SKM-1 treated with dmso at 0.1 percent for 144 hours (cell line): ENCODE results near the gene CAMK1D.
"Not testable (repeated sequence)": the region's sequence is repeated elsewhere in the genome, so short reads cannot be mapped to it uniquely, and the experiment has no call there.

Source experiments
- DNase-seq: peaks from one replicate; lab custom pipeline; 2025; ENCODE audit not compliant: unreplicated experiment; lab: John Stamatoyannopoulos, UW

Gene CAMK1D

DNA sequence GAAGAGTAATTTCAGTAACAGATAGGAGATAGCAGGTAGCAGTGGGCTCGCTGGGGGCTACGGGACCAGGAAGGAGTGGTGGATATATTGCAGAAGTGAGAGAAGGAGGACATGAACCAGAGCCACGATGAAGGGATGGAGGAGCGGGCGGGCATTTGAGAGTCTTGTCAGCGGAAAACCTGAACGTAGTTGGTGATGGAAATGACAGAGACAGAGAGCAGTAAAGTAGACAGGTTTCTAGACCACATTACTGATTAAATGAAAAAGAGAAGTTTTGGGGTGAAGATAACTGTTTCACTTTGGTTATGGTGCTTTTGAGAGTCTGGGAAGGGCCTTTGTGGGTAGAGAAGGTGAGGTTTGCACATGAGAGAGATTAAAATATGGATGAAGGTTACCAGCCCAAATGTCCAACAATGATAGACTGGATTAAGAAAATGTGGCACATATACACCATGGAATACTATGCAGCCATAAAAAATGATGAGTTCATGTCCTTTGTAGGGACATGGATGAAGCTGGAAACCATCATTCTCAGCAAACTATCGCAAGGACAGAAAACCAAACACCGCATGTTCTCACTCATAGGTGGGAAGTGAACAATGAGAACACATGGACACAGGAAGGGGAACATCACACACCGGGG is 196.9 kb downstream of the CAMK1D start:
- not testable (repeated sequence) for DNase-seq

DNA sequence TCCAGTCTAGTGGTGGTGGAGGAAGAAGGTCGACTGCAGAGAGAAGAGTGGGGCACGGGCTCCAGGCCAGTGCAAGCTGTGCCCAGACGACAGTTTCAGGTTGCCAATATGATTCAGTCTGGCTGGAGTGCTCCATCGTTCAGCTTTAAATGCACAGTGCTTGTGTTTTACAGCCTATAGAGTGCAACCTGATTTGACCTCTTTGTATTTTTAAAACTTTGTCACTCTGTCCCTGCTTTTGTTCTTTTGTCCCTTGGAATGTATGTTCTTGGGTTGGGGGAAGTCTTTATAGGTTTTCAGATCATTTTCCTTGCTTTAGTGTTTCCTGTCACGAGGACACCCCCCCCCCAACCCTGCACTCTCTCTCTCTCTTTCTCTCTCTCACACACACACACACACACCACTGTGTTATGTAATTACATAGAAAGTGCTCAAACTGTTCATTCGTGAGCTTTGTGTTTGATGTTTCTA is 198.0 kb downstream of the CAMK1D start:
- no peak for DNase-seq

DNA sequence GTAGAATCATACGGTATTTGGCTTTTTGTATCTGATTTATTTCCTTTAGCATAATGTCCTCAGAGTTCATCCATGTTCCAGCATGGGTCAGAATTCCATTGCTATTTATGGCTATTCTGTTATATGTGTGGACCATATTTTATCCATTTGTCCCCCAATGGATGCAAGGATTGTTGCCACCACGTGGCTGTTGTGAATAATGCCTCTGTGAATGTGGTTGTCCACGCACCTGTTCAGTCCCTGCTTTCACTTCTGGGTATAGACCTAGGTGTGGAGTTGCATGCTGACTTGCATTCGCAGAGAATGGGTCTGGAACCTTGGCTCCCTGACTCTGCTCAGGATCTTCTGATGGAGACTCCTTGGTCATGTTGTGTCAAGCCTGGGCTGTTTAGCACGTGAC is 199.9 kb downstream of the CAMK1D start:
- DNase-seq, result no peak

GRCh38 chr10:12550994-12551393 is 201.6 kb downstream of the CAMK1D start:
- no peak for DNase-seq

DNA sequence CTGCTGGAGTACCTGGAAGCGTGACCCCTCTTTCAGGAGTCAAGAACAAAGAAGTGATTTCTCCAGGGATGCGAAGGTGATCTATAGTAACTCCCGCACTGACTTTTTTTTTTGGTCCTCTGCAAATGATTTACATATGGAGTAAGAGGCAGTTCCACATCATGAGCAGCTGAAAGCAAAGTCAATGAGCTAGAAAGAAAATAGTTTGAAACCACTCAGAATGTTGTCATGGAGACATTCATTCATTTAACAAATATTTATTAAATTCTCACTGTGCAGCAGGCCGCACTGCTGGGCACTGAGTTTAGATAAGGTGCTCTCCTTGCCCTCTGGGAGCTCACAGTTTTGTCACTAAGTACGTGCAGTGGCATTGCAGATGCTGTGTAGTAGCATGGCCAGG is 206.7 kb downstream of the CAMK1D start:
- no peak for DNase-seq

- no peak for DNase-seq
Measured at GRCh38 chr10:12559578-12560178, 210.3 kb downstream of the CAMK1D start.

DNA sequence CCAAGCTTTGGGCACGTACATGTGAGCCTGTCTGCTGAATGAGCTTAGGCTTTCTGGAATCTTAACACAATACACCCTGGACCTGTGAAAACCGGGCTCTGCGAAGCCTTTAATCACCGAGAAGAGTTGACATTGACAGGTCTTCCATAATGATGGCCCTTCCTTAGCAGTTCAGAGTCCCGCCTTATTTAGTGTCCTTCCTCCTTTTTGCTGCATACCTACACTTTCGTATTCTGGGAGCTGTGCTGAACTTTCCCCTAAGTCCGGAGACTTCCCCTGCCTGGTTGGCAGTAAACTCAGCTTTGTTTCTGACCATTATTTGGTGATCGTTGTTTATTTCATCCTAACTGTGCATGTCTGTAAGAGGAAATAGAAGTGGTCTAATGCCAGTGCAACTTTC is 212.0 kb downstream of the CAMK1D start:
- DNase-seq, result no peak

- no peak for DNase-seq
Measured at GRCh38 chr10:12561720-12562119, 212.4 kb downstream of the CAMK1D start.

DNA sequence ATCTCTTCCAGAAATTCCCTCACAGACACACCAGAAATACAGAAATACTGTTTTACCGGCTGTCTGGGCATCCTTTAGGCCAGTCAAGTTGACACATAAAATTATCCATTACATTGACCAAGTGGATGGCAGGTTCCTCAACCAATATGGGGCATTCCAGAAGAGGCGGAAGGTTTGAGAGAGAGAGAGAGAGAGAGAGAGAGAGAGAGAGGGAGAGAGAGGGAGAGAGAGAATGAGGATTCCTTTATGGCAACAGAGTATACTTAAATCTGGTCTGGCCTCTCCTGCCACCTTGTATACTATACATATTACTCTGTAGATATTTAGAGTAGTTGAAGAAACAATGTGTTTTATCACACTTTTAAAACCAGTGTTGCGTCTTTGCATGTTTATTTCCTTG is 214.1 kb downstream of the CAMK1D start:
- no peak for DNase-seq

- DNase-seq, result no peak
Measured at GRCh38 chr10:12564173-12564572, 214.8 kb downstream of the CAMK1D start.

- DNase-seq, result no peak
Measured at GRCh38 chr10:12566161-12567115, 217.1 kb downstream of the CAMK1D start.

- no peak for DNase-seq
Measured at GRCh38 chr10:12568391-12569009, 219.2 kb downstream of the CAMK1D start.

DNA sequence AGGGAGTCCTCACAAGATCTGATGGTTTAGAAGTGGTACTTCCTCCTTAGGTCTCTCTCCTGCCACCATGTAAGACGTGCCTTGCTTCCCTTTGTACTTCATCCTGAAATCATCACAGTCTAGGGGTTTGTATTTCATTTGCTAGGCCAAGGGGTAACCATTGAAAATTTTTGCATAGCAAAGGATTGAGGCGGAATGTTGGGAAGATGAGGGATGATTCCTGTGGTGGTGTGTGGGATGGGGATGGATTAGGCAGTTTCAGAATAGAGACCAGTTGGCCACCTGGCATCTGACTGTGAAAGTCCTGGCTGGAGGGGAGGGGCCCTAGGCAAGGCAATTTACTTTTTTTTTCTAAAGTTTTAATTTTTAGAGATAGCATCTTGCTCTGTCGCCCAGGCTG is 222.9 kb downstream of the CAMK1D start:
- DNase-seq, result no peak

- DNase-seq, result no peak
Measured at GRCh38 chr10:12577610-12578009, 228.3 kb downstream of the CAMK1D start.

DNA sequence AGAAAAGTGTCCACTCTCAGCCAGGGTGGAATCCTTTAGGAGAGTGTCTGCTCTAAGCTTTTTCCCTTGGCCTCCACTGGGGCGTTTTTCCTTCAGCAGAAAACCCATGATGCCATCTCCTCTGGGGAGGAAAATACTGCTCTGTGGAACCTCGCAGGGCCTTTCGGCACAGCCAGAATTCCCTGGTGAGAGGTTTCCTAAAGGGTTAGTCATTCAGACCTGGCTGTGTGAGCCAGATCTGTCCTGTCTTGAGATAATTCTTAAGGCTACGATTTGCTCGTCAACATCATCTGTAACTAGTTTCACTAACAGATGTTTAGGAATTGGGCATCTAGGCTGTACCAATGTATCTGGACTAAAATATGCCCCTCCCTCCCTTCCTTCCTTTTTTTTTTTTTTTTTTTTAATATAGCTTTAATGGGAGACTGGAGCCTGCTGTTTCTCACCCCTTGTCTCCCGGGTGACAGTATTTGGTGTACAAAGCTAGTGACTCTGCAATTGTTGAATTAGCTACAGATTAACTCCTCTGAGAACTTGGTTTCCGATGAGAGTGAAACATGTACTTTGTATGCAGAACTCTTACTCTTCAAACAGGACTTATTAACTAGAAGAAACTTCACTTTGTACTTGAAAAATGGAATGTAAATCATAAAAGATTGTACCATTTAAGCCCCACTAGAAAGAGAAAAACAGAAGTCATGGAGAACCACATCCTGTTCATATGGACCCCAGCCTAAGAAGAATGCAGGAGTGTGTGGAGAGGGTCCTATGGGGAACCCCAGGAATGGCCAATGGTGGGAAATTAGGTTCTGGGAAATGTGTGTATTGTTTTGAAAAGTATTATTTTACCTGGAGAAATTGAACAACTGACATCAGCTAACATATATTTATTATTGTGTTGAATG is 230.9 kb downstream of the CAMK1D start:
- no peak for DNase-seq

GRCh38 chr10:12583891-12584595 is 234.7 kb downstream of the CAMK1D start:
- DNase-seq, result no peak

DNA sequence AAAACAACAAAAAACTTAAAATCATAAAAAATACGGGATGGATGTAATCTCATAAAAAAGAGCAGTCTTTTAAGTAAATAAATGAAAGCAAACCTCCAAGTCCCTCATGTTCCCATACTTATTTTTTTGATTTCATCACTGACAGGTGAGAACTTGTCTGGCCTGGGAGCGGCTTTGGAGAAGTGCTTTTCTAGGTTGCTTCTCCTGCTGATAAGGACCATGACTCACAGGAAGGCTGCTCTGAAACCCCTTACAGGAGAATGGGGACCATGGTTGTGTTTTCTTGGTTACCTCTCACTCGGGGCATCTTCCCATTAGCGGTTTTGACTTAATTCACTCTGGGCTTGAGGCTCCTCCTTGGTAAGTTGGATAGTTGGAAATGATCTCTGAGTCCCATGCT is 237.4 kb downstream of the CAMK1D start:
- no peak for DNase-seq

DNA sequence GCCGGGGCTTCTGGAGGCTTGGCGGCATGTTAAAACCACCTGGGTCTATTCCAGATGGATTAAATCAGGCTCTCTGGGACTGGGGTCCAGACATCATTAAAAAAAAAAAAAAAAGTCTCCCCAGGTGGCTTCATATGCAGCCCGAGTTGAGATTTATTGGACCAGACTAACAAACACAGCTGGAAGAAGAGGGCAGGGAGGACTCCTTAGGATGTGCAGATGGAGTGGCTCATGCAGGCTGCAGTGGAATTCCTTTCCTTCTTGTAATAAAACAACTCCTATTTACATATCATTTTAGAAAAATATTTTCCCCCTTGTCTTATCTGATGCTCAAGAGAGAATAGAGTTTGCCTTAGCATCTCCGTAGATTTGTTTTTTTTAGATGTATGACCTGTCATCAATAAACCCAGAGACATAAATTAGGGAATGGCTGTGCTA is 238.1 kb downstream of the CAMK1D start:
- no peak for DNase-seq

GRCh38 chr10:12588091-12588860 is 238.9 kb downstream of the CAMK1D start:
- DNase-seq, result no peak
